KOPT-K1 (cell line): ENCODE results near the gene PCDH9.
"Not testable (repeated sequence)": the region's sequence is repeated elsewhere in the genome, so short reads cannot be mapped to it uniquely, and the experiment has no call there.

Source experiments
- H3K27ac ChIP-seq: fragments of 200-600 bp; sonication (generic); 2 replicates; pipeline ENCODE4 v1.5.1; 2016; ENCODE audit warnings: antibody characterized with exemption, mild to moderate bottlenecking, low read depth, low read length; ENCODE audit not compliant: poor library complexity, severe bottlenecking
- H3K36me3 ChIP-seq: fragments of 200-600 bp; sonication (generic); 2 replicates; pipeline ENCODE4 v1.5.1; 2017; ENCODE audit warnings: antibody characterized with exemption, mild to moderate bottlenecking, low read length, moderate library complexity; ENCODE audit not compliant: insufficient read depth
- H3K9me3 ChIP-seq: fragments of 200-600 bp; sonication (generic); 2 replicates; pipeline ENCODE4 v1.5.1; 2017; ENCODE audit warnings: antibody characterized with exemption, low read length, mild to moderate bottlenecking; ENCODE audit not compliant: insufficient read depth, poor library complexity, severe bottlenecking

PCDH9 gene

DNA sequence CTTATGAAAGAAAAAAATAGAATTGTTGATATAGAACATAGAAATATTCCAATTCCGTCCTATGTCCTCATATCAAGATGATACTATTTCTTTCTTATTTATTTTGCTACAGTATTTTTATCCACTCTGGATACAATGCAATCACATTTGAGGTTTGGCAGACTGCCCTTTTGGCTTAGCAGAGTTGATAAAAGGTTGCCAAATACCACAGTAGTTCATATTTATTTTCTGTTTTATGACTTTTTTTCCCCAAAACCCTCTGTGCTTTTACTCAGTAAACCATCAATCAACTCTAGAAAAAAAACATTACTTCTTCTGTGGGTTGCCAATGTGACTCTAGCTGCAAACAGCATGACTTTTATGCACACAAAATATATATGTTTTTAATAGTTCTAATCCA lies 424.5 kb downstream of the PCDH9 start:
- Histone ChIP-seq H3K27ac (no peak overlapping the region), H3K36me3 (no peaks in the 10 kb centered on the region), H3K9me3 (no peaks in the 10 kb centered on the region)

DNA sequence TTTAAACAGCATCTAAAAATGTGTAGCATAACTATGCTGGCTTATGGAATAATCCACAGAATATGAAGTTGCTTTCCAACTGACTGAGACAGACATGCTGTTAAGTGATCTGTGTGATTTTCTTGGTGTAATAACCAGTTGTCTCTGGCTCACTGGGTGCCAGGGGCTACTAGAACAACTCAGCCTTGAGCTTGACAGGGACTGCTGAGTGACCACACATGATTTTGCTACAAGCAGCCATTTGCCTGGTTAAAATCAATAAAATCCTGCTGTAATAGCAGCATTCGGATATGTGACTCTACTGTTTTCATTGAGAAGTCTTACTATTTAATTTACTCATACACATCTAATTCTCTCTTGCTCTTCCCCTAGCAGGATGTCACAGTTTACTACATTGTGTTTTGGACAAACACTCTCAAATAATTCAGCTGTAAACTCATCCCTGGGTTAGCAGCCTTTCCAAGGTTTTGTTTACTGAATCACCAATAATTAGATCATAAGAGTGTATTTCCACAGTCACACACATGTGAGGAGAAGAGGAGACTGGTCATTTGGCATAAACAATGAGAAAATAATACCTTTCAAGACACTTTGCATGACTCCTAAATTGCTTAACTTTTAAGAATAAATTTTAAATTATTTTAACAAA lies 426.2 kb downstream of the PCDH9 start:
- H3K27ac ChIP-seq: no peak overlapping the region
- no peaks in the 10 kb centered on the region for H3K36me3 ChIP-seq
- H3K9me3 ChIP-seq: no peaks in the 10 kb centered on the region

DNA sequence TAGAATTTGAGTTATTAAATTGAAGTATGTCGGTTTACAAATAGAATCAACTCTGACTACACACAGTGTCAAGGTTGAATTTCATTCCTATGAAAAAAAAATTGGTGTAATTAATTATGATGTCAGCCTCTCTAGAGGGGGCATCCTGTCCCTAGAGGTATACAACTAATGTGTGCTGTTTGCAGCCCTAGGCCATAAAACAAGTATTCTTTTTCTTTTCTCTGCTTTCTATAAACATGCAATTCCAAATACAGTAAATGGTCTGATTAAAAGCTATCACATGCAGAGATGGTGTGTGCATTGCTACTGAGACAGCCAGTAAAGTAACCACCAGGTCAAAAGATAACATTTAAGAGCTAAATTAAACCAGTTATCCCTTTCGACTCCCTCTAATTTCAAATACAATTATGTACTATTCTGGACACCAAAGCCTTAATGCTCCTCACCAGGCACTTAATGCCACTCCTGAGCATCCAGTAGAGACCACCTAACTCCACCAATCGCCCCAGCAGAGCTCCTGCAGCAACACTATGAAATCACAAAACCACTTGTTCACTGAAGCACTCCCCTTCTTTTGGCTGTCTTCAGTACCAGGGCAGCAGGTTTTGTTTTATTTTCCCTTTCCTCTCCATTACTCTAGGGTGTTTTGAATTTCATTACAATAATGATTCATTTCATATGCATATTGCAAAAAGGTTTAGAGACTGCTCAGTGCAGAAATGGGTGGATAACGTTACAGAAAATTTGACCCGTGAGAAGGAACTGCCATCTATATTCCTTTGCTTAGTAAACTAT lies 426.9 kb downstream of the PCDH9 start:
- Histone ChIP-seq H3K27ac (no peak overlapping the region), H3K36me3 (no peaks in the 10 kb centered on the region), H3K9me3 (no peaks in the 10 kb centered on the region)

DNA sequence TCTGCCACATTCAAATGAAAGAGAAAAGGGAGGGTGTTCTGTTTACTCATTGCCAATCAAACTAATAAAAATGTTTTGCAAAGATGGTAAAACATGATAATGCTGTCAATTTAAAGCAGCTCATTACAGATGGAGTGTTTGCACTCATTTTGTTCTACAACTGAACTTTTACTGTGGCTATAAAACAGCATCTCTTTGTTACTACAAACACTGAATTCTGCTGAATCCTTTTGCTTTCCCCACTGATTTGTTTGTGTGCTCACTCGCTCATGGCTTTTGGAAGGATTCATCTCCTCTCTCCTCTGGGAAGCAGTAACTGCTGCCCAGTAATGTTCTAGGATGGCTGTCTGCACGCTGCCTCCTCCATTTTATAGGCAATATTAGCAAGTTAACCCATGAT lies 434.5 kb downstream of the PCDH9 start:
- Histone ChIP-seq H3K9me3 (no peaks in the 10 kb centered on the region), H3K27ac (no peak overlapping the region), H3K36me3 (no peaks in the 10 kb centered on the region)

DNA sequence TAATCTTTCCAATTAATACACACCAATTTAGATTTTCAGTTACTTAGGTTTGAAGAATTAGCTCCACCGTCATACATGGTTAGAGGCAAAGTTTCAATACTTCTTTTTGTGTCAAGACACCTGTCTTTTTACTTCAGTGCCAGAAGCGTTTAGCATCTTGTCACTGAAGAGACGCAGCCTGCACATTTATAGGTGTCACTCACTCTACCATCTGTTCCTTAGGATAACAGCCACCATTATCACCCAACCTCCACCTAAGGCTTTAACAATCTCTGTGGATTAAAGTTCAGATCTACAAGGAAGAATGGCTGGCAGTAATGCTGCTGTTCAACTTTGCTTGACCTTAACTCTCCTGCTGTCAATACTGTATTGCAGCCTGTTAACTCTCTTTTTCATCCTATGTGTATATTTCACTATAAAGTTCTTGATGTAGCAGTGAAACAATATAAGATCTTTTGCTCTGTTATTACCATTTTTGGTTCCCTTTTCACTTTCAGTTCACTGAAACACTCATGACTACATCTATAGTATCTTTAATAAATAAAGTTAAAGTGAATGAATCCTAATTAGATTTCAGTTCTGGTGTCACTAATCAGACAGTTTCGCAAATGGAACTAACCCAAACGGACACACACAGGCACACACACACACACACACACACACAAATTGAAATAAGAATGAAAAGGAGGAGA lies 435.6 kb downstream of the PCDH9 start:
- Histone ChIP-seq H3K36me3 (no peaks in the 10 kb centered on the region), H3K9me3 (no peaks in the 10 kb centered on the region), H3K27ac (no peak overlapping the region)

DNA sequence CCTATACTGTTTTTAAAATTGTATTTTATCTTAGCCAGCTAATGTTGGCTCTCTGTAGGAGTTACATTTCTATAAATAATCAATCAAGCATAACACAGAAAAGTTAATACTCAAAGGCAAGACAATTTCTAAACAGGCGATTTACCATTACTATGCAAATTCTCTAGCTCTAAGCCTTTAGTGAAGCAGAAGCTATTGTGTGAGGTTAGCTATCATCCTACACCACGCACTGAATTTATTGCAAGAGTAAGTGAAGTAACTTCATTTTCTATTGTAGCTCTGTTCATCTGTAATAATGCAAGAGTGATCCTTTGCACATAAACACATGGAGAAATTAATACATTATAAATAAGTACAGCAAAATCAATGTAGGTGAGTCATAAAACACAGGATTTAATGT lies 439.3 kb downstream of the PCDH9 start:
- H3K36me3 ChIP-seq: no peaks in the 10 kb centered on the region
- H3K9me3 ChIP-seq: no peaks in the 10 kb centered on the region
- H3K27ac ChIP-seq: no peak overlapping the region

DNA sequence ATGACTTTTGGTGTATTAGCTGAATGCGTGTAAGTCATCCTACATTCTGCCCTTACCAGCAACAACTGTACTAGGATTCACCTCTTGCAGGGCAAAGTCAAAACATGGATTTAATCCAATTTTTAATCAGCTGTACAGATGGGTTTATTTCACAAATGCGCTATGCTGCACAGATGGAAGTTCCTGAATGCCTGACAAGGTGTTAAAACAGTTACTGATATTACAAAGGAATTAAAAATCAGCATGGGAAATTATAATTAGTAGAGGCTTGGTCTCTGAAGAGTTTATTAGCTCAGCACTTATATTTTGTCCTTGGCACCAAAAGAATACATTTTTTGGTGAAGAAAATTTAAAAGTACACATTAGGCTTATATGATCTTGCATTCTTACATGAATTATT lies 448.9 kb downstream of the PCDH9 start:
- H3K36me3 ChIP-seq: no peaks in the 10 kb centered on the region
- H3K27ac ChIP-seq: no peak overlapping the region
- H3K9me3 ChIP-seq: no peaks in the 10 kb centered on the region

DNA sequence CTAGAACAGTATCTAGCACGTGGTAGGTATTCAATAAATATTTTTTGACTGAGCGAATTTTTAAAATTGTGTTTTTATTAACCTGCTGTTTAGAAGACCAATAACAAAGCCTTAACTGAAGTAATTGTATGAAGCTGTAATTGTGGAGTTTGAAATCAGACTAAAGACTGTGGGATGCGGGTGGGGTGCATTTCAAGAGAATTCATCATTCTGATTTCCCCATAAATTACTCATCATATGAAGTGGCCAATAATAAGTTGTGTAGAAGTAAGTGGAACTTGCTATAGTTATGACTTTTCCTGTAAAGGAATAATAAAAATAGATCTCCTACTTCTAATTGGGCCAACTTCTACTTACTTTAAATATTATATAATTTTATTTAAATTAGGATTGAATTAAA lies 449.3 kb downstream of the PCDH9 start:
- Histone ChIP-seq H3K27ac (no peak overlapping the region), H3K9me3 (no peaks in the 10 kb centered on the region), H3K36me3 (no peaks in the 10 kb centered on the region)

DNA sequence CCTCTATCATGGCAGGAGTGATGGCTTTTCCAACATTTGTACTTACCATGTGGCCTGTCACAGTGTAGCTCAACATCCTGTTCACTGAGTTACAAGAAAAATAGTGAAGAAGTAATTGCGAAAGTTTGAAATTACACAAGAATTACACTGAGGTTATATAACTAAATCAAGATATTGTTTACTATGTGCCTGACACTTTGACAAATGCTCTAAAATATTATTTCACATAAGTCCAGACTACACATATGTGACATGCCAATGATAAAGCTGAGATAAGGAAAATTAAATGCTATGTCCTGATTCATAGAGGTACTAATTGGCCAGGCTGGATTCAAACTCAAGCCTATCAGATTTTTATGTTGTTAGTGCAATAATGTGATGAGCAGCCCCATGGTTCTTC lies 451.7 kb downstream of the PCDH9 start:
- Histone ChIP-seq H3K27ac (no peak overlapping the region), H3K36me3 (no peaks in the 10 kb centered on the region), H3K9me3 (no peaks in the 10 kb centered on the region)

DNA sequence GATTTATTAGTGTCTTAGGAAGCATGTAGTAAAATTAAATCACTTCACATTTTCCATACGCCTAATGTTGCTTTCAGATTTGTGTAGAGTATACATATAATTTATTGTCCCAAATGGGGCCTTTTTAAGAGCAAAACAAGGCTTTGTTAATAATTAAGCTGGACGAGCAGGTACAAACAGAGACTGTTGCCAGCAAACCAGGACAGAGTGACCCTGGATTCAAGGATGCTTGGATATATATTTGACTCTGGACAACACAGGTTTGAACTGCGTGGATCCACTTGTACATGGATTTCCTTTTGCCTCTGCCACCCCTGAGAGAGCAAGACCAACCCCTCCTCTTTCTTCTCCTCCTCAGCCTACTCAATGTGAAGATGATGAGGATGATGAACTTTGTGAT lies 454.9 kb downstream of the PCDH9 start:
- no peaks in the 10 kb centered on the region for H3K9me3 ChIP-seq

DNA sequence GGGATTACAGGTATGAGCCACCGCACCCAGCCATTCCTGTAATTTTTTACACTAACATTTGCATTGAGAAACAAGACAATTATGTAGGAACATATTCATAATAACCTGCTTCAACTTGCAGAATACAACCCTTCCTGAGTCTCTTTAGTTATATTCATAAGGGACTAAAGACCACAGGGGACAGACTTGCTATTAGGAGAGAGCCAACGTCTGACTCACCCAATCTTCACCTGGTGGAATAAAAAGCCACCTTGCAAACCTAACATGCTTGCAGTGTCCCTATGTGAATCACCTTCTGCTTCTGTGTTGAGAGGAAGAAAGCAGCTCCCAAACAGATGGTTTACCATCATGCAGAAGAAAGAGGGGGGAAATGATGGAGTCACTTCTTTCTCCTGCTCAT lies 456.1 kb downstream of the PCDH9 start:
- H3K9me3 ChIP-seq: no peaks in the 10 kb centered on the region
- H3K36me3 ChIP-seq: no peaks in the 10 kb centered on the region
- H3K27ac ChIP-seq: no peak overlapping the region

More for the DNA sequence above, 454.9 kb downstream of the PCDH9 start:
- Histone ChIP-seq H3K27ac (no peak overlapping the region), H3K36me3 (no peaks in the 10 kb centered on the region)

DNA sequence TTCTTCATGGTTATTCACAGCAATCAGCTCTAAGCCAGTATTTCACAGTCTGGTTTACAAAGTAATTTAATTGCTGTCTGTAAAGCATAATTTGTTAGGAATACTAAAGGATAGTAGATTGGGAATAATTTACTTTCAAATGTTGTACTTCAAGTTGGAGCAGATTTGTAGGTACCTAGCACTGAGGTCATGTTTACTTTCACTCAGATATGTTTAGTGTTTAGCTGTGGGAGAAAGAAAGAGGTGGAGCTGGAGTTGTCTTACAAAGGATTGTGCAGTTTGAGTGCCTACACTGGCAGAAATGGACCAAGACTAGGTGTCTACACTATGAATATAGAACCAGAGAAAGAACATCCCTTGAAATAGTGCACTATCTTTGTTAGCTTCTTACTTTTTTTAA lies 464.6 kb downstream of the PCDH9 start:
- Histone ChIP-seq H3K9me3 (peaks cover 9% of the 10 kb centered on the region), H3K36me3 (no peaks in the 10 kb centered on the region), H3K27ac (no peak overlapping the region)

DNA sequence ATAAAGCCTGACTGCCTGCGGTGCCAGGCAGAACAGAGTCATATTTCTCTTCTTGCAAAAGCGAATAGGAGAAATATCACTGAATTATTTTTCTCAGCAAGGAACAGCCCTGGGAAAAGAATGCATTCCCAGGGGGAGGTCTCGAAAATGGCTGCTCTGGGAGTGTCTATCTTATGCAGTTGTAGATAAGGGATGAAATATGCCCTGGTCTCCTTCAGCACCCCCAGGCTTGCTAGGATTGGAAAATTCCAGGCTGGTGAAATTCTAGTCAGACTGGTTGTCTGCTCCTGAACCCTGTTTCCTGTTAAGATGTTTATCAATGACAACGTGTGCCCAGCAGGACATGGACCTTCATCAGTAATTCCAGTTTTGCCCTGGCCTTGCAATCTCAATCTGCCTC lies 469.5 kb downstream of the PCDH9 start:
- not testable (repeated sequence) for H3K27ac ChIP-seq, H3K36me3 ChIP-seq
- H3K9me3 ChIP-seq: peaks cover 16% of the 10 kb centered on the region

DNA sequence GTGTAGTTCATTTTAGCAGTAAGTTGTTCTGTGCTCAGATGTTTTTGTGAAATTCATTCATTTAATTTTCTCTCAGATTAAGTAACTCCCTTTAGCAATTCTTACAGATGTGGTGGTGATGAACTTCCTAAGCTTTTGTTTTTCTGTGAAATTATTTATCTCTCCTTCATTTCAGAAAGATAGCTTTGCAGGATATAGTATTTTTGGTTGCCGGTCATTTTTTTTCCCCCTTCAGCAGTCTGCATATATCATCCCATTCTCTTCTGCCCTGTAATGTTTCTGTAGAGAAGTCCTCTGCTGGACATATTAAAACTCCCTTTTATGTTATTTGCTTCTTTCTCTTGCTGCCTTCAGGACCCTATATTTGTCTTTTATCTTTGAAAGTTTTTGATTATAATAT lies 470.2 kb downstream of the PCDH9 start:
- H3K9me3 ChIP-seq: peaks cover 16% of the 10 kb centered on the region
- H3K36me3 ChIP-seq: no peaks in the 10 kb centered on the region
- no peak overlapping the region for H3K27ac ChIP-seq

DNA sequence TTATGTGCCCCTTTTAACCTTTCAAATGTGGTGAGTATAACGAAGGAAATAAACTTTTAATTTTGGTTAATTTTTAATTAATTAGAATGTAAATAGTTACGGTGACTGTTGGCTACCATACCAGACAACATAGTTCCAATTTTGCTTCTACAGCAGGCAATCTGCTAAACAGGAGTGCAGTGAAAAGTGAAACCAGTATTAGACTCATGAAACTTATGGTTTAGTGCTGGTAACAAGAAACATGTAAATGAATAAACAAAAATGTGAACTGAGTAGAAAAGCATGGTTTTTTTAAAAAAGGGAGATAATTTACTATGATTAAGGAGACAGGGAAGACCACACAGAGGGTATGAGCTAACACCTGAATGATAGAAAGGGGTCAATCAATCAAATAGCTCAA lies 478.4 kb downstream of the PCDH9 start:
- Histone ChIP-seq H3K27ac (no peak overlapping the region), H3K9me3 (no peaks in the 10 kb centered on the region), H3K36me3 (no peaks in the 10 kb centered on the region)
